Right cardiac atrium (tissue), 5 donors: ENCODE data around the gene FARP2. TPM values are rescaled to one million over a fixed set of nuclear protein-coding genes. Genes with fewer than 3 reads are reported as not detected.
"Not testable (repeated sequence)": the region's sequence is repeated elsewhere in the genome, so short reads cannot be mapped to it uniquely, and the experiment has no call there.

Source experiments
- ATAC-seq, 2 donors: fragments of 200-7000 bp; cut with Tn5 transposase; one replicate each; pipeline versions ENCODE4 v1.8.0 to v1.9.1; 2020; ENCODE audit warnings: moderate library complexity in 2 of 2, mild to moderate bottlenecking in 1 of 2
- DNase-seq, 3 donors: peaks; one replicate each; pipeline ENCODE4 v3.0.0-alpha.2; 2020
- H3K27ac ChIP-seq: one replicate; pipeline ENCODE4 v1.5.1; 2013; ENCODE audit warnings: mild to moderate bottlenecking, low read length, control low read depth, moderate library complexity
- H3K27me3 ChIP-seq: one replicate; pipeline ENCODE4 v1.6.1; 2013; ENCODE audit not compliant: control insufficient read depth, insufficient read depth
- H3K4me1 ChIP-seq: one replicate; pipeline ENCODE4 v1.6.1; 2013; ENCODE audit warnings: low read length; ENCODE audit not compliant: control insufficient read depth, insufficient read depth
- H3K4me3 ChIP-seq: one replicate; pipeline ENCODE4 v1.5.1; 2013; ENCODE audit warnings: low read length, control low read depth
- H3K9me3 ChIP-seq: one replicate; pipeline ENCODE4 v1.6.1; 2013; ENCODE audit warnings: low read length; ENCODE audit not compliant: control insufficient read depth
- WGBS: extraction: QIAGEN DNeasy Blood & Tissue Kit; methylation state at CpG from one replicate; pipeline ENCODE4 v1.1.7; 2013; 5-methylcytosine and 5-hydroxymethylcytosine counted together
- intact Hi-C, 4 donors: fragments of 100-400 bp; cut with DNase I; formaldehyde crosslinking; loops; one replicate each; pipeline versions ENCODE4 v1.11.0 to v1.14.0; 2022 to 2023
- polyA plus RNA-seq: library from polyadenylated mRNA; stranded (reverse); fragments of 200-250 nt; gene quantifications from one replicate; pipeline ENCODE4 v1.2.3, GENCODE V29; 2013
- total RNA-seq, 4 donors: library from RNA; stranded (reverse); fragmentation: NEBNext Ultra II Directional; extraction: Animal tissue kit (Norgen Biotek cat#: 25700); gene quantifications; one replicate each; pipeline ENCODE4 v1.2.1, GENCODE V29; 2021
- donor health status: healthy with polysubstance abuse.
- donor health status: DM: no; HTN: yes; CAD: no.
- donor health status: DM: no; HTN: no; CAD: no.
- donor health status: DM: no; HTN: yes; CAD: no; lungs with severe emphysema.
- donor health status: DM: yes; HTN: yes; CAD: no.

Gene FARP2
- total and polyA plus RNA-seq, 5 donors, result 6.1 to 28.4 (median 24.1) TPM

- 84% methylated on average over 12 of the region's 12 CpGs for WGBS
- H3K27me3 ChIP-seq, result no peaks in the 10 kb centered on the region
- H3K4me3 ChIP-seq, result no peak overlapping the region
- ATAC-seq, result no peak
- no peak for DNase-seq
- peaks cover 2% of the 10 kb centered on the region for H3K4me1 ChIP-seq
- intact Hi-C loops, result loop anchor here in 2 of 4 donors (10.0 kb wide), 1 partner anchor 134 kb away; the partner anchor contains the start of genes ATG4B (in 2 of the 2) and THAP4 (in 2 of the 2)
- H3K27ac ChIP-seq, result no peak overlapping the region
- no peaks in the 10 kb centered on the region for H3K9me3 ChIP-seq
Observed at GRCh38 chr2:241500431-241500975, 144.4 kb downstream of the FARP2 start.

GRCh38 chr2:241501099-241501541, 145.0 kb downstream of the FARP2 start:
- intact Hi-C loops, result loop anchor here in 2 of 4 donors (10.0 kb wide), 1 partner anchor 134 kb away; the partner anchor contains the start of genes ATG4B (in 2 of the 2) and THAP4 (in 2 of the 2)
- ATAC-seq (no peak), DNase-seq (peak in 1 of 3 donors; percentile 49)
- Histone ChIP-seq H3K27ac (no peak overlapping the region), H3K4me3 (no peak overlapping the region), H3K27me3 (no peaks in the 10 kb centered on the region), H3K9me3 (no peaks in the 10 kb centered on the region), H3K4me1 (peaks cover 5% of the 10 kb centered on the region)
- WGBS, result 92% methylated on average over 12 of the region's 12 CpGs

GRCh38 chr2:241501551-241501950, 145.5 kb downstream of the FARP2 start:
- Histone ChIP-seq H3K4me3 (no peak overlapping the region), H3K27me3 (no peaks in the 10 kb centered on the region), H3K4me1 (peaks cover 5% of the 10 kb centered on the region), H3K27ac (no peak overlapping the region), H3K9me3 (no peaks in the 10 kb centered on the region)
- ATAC-seq (no peak), DNase-seq (no peak)
- WGBS, result 94% methylated on average over 17 of the region's 17 CpGs
- intact Hi-C loops, result loop anchor here in 2 of 4 donors (10.0 kb wide), 1 partner anchor 133 kb away; the partner anchor contains the start of genes ATG4B (in 2 of the 2) and THAP4 (in 2 of the 2)

DNA sequence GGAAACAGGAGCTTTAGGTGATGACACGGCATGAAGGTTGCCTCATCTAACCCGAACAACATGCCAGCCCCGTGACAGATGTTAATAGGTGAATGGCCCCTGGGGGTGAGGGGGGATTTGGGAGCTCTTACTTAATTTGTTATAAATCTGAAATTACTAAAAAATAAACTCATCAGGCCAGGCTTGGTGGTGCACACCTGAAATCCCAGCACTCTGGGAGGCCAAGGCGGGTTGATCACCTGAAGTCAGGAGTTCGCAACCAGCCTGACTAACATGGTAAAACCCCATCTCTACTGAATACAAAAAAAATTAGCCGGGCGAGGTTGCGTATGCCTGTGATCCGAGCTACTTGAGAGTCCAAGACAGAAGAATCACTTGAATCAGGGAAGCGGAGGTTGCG, 146.2 kb downstream of the FARP2 start:
- intact Hi-C loops, result loop anchor here in 2 of 4 donors (10.0 kb wide), 1 partner anchor 133 kb away; the partner anchor contains the start of genes ATG4B (in 2 of the 2) and THAP4 (in 2 of the 2)
- no peak overlapping the region for H3K4me3 ChIP-seq
- no peaks in the 10 kb centered on the region for H3K9me3 ChIP-seq
- no peaks in the 10 kb centered on the region for H3K27me3 ChIP-seq
- H3K4me1 ChIP-seq, result peaks cover 5% of the 10 kb centered on the region
- DNase-seq (no peak), ATAC-seq (no peak)
- H3K27ac ChIP-seq, result no peak overlapping the region
- WGBS, result 91% methylated on average over 11 of the region's 11 CpGs

DNA sequence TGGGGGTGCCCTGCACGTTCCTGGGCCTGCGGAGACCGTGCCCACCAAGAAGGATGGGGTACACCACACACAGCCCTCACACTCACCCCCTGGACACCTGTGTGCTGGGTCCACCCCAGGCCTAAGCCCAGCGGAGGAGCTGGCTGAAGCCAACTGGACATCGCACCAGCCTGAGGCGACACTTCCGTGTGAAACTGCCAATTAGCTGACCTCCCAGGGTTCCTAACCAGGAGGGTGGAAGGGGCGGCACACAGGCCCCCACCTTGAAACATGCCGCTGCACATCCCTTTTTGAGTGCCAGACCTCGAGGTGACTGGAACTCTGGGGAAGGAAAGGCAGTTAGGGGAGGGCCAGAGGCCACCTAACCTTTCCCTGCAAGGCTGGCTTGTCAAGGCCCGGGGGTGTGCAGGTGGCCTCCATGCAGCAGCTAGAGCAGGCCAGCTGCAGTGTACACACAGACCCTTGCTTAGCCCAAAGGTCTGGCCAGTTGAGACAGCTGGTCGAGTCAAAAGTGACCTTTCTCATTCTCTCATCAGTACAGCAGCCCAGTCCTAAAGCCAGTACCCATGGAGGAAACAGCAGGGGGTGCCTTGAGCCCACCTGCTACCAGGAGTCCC, 147.8 kb downstream of the FARP2 start:
- intact Hi-C loops, result loop anchor here in 2 of 4 donors (10.0 kb wide), 1 partner anchor 131 kb away; the partner anchor contains the start of genes ATG4B (in 2 of the 2) and THAP4 (in 2 of the 2)
- H3K4me1 ChIP-seq, result peaks cover 5% of the 10 kb centered on the region
- H3K4me3 ChIP-seq, result no peak overlapping the region
- DNase-seq (peak in 1 of 3 donors; percentile 50), ATAC-seq (no peak)
- H3K27me3 ChIP-seq, result no peaks in the 10 kb centered on the region
- no peaks in the 10 kb centered on the region for H3K9me3 ChIP-seq
- WGBS, result 85% methylated on average over 12 of the region's 12 CpGs
- H3K27ac ChIP-seq, result no peak overlapping the region

DNA sequence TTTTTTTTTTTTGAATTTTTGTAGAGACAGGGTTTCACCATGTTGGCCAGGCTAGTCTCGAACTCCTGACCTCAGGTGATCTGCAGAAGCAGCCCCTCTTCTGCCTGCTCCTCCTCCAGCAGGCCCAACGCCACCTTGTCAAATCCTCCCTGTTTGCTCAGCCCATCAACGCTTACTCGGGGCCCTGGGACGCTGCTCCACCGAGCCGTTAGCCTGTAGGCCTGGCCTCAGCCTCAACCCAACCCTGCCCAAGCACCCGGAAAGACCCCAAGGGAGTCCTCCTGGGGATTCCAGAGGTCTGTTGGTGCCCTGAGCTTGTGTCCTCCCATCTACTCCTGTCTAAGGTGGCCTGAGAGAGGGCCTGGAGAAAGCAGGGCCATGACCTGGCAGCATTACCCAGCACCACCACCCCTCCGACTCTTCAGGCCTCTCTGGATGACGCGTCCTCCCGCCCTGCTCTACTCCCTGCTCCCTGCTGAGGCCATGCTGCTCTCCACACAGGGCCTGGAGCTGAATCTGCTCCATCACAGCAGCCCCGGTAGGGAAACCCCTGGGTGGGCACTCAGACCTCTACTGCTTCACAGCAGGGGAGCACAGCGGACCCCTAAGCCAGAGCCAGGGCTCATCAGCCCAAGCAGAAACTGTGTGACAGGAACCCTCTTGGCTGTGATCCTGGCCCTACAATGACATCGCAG, 149.1 kb downstream of the FARP2 start:
- Histone ChIP-seq H3K4me3 (no peak overlapping the region), H3K4me1 (peaks cover 5% of the 10 kb centered on the region), H3K27ac (no peak overlapping the region), H3K27me3 (no peaks in the 10 kb centered on the region), H3K9me3 (no peaks in the 10 kb centered on the region)
- intact Hi-C loops, result loop anchor here in 2 of 4 donors (10.0 kb wide), 1 partner anchor 130 kb away; the partner anchor contains the start of genes ATG4B (in 2 of the 2) and THAP4 (in 2 of the 2)
- 86% methylated on average over 15 of the region's 15 CpGs for WGBS
- DNase-seq (peak in 1 of 3 donors; percentile 48), ATAC-seq (no peak)

- Histone ChIP-seq H3K27me3 (no peaks in the 10 kb centered on the region), H3K4me1 (peaks cover 5% of the 10 kb centered on the region), H3K9me3 (no peaks in the 10 kb centered on the region), H3K27ac (no peak overlapping the region), H3K4me3 (no peak overlapping the region)
- no peak for ATAC-seq
- DNase-seq, result no peak
- WGBS, result 88% methylated on average over 7 of the region's 7 CpGs
- intact Hi-C loops, result loop anchor here in 2 of 4 donors (10.0 kb wide), 1 partner anchor 129 kb away; the partner anchor contains the start of genes ATG4B (in 2 of the 2) and THAP4 (in 2 of the 2)
Observed at GRCh38 chr2:241505781-241506201, 149.7 kb downstream of the FARP2 start.

DNA sequence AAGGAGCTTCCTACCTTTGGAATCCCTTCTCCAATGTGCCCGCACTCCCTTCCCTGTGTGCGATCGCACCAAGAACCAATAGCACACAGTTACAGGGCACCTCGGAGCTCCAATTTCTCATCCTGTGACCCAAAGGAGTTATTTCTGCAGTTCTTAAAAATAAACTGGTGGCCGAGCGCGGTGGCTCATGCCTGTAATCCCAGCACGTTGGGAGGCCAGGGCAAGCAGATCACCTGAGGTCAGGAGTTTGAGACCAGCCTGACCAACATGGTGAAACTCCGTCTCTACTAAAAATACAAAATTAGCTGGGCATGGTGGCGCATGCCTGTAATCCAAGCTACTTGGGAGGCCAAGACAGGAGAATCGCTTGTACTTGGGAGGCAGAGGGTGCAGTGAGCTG, 150.2 kb downstream of the FARP2 start:
- not testable (repeated sequence) for H3K27ac ChIP-seq, DNase-seq, ATAC-seq, H3K4me1 ChIP-seq, H3K27me3 ChIP-seq, H3K4me3 ChIP-seq, H3K9me3 ChIP-seq
- WGBS, result 94% methylated on average over 11 of the region's 11 CpGs
- intact Hi-C loops, result loop anchor here in 2 of 4 donors (10.0 kb wide), 1 partner anchor 128 kb away; the partner anchor contains the start of genes ATG4B (in 2 of the 2) and THAP4 (in 2 of the 2)

DNA sequence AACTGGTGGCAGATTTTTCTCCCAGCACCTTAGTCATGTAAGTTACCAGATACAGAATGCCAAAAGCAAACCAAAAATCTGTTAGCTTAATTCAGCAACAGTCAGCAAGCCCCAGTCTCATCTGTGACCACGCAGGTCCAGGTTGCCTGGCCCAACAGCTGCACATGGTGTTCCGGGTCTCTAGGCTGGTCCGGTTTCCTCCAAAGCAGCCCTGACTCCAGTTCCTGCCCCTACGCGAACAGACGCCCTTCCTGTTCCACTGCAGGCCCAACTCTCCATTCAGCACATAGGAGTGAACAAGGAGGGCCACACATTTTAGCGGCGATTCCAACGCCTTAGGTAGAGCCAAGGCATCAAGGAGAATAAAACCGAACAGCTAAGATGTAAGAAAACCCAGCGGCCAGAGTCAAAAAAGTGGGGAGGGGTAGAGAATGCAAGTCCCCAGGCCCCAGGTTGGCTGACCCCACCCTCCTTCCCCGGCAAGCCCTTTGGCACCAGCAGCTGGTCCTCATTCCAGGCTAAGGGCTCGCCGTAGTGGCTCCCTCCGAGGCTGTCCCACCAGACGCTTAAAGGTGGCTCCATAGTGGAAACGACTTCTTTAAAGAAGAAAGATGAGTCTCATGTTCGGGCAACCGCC, 150.8 kb downstream of the FARP2 start:
- ATAC-seq (peak in 1 of 2 donors; percentile 25), DNase-seq (peak in 1 of 3 donors; percentile 65)
- peak overlapping the region; percentile 88 for H3K4me3 ChIP-seq
- WGBS, result 41% methylated on average over 19 of the region's 19 CpGs
- H3K4me1 ChIP-seq, result peaks cover 5% of the 10 kb centered on the region
- intact Hi-C loops, result loop anchor here in 2 of 4 donors (10.0 kb wide), 1 partner anchor 128 kb away; the partner anchor contains the start of genes ATG4B (in 2 of the 2) and THAP4 (in 2 of the 2)
- H3K9me3 ChIP-seq, result no peaks in the 10 kb centered on the region
- no peak overlapping the region for H3K27ac ChIP-seq
- no peaks in the 10 kb centered on the region for H3K27me3 ChIP-seq
